GM18907 (cell line): Measurements from ENCODE around the gene TMTC2.

Source experiments
- ATAC-seq: cut with Tn5 transposase; IDR thresholded peaks from one replicate; pipeline ENCODE4 v1.9.1; 2021; ENCODE audit warnings: mild to moderate bottlenecking, moderate library complexity; ENCODE audit not compliant: unreplicated experiment

The TMTC2 gene

GRCh38 chr12:82942521-82942920 lies 255.8 kb downstream of the TMTC2 start:
- ATAC-seq = no peak

- peak; percentile 70 for ATAC-seq
Observed at GRCh38 chr12:82942991-82943401, 256.3 kb downstream of the TMTC2 start.

- no peak for ATAC-seq
Observed at GRCh38 chr12:82948491-82948890, 261.8 kb downstream of the TMTC2 start.

- no peak for ATAC-seq
Observed at GRCh38 chr12:82950356-82950755, 263.6 kb downstream of the TMTC2 start.

- ATAC-seq = peak; percentile 76
Observed at GRCh38 chr12:82952946-82953345, 266.2 kb downstream of the TMTC2 start.

- no peak for ATAC-seq
Observed at GRCh38 chr12:82953397-82953796, 266.7 kb downstream of the TMTC2 start.

- ATAC-seq = no peak
Observed at GRCh38 chr12:82954064-82954463, 267.4 kb downstream of the TMTC2 start.

- ATAC-seq = no peak
Observed at GRCh38 chr12:82954572-82954971, 267.9 kb downstream of the TMTC2 start.

- ATAC-seq = no peak
Observed at GRCh38 chr12:82955043-82955442, 268.3 kb downstream of the TMTC2 start.

- no peak for ATAC-seq
Observed at GRCh38 chr12:82958966-82959365, 272.3 kb downstream of the TMTC2 start.

- ATAC-seq = peak; percentile 49
Observed at GRCh38 chr12:82959821-82960220, 273.1 kb downstream of the TMTC2 start.

- ATAC-seq = no peak
Observed at GRCh38 chr12:82961835-82962234, 275.1 kb downstream of the TMTC2 start.

- ATAC-seq = no peak
Observed at GRCh38 chr12:82963956-82964355, 277.2 kb downstream of the TMTC2 start.

GRCh38 chr12:82964446-82964845 lies 277.7 kb downstream of the TMTC2 start:
- ATAC-seq = no peak

- ATAC-seq = no peak
Observed at GRCh38 chr12:82966001-82966559, 279.4 kb downstream of the TMTC2 start.

- ATAC-seq = no peak
Observed at GRCh38 chr12:82968631-82969367, 282.1 kb downstream of the TMTC2 start.

- ATAC-seq = no peak
Observed at GRCh38 chr12:82970614-82971013, 283.9 kb downstream of the TMTC2 start.

- ATAC-seq = no peak
Observed at GRCh38 chr12:82971584-82971983, 284.9 kb downstream of the TMTC2 start.

GRCh38 chr12:82972624-82973023 lies 285.9 kb downstream of the TMTC2 start:
- ATAC-seq = no peak

GRCh38 chr12:82973592-82973991 lies 286.9 kb downstream of the TMTC2 start:
- ATAC-seq = no peak

- no peak for ATAC-seq
Observed at GRCh38 chr12:82981150-82981549, 294.4 kb downstream of the TMTC2 start.

GRCh38 chr12:82994117-82994516 lies 307.4 kb downstream of the TMTC2 start:
- ATAC-seq = no peak
